Measurements from ENCODE around the gene BEST3.

BEST3 gene

GRCh38 chr12:69620921-69621320 is 78.2 kb downstream of the BEST3 start:
- no peak for DNase-seq (ENCODE audit: low read depth, low spot score)
- no peak overlapping the region for H3K4me3 ChIP-seq (ENCODE audit: low read depth, low read length)
- ChIA-PET POLR2A (no interaction called here), CTCF (interaction anchor here (17.7 kb wide), 1 partner anchor 20 kb away, joined by 166 read pairs; no protein-coding TSS in a partner anchor)
- no peak for TF ChIP-seq CTCF (IDR thresholded peaks at IDR 0.05; ENCODE audit: insufficient read depth, low read length, missing control alignments)

- no peak overlapping the region for H3K4me3 ChIP-seq (ENCODE audit: low read depth, low read length)
- ChIA-PET CTCF (interaction anchor here (17.7 kb wide), 1 partner anchor 21 kb away, joined by 166 read pairs; no protein-coding TSS in a partner anchor), POLR2A (interaction anchor here (0.6 kb wide), 1 partner anchor 17 kb away, joined by 4 read pairs; no protein-coding TSS in a partner anchor)
- no peak for DNase-seq (ENCODE audit: low read depth, low spot score)
- no peak for TF ChIP-seq CTCF (IDR thresholded peaks at IDR 0.05; ENCODE audit: insufficient read depth, low read length, missing control alignments)
Measured at GRCh38 chr12:69620077-69620476, 79.0 kb downstream of the BEST3 start.

- no peak for DNase-seq (ENCODE audit: low read depth, low spot score)
- H3K4me3 ChIP-seq (ENCODE audit: low read depth, low read length), result no peak overlapping the region
- CTCF ChIA-PET, result interaction anchor here (1.2 to 17.7 kb wide), 4 partner anchors 9 to 22 kb away, joined by 3 to 166 read pairs (median 6); no protein-coding TSS in a partner anchor
- no peak for TF ChIP-seq CTCF (IDR thresholded peaks at IDR 0.05; ENCODE audit: insufficient read depth, low read length, missing control alignments)
- POLR2A ChIA-PET, result no interaction called here
Measured at GRCh38 chr12:69619050-69619449, 80.1 kb downstream of the BEST3 start.

GRCh38 chr12:69616025-69616424 is 83.1 kb downstream of the BEST3 start:
- ChIA-PET CTCF (interaction anchor here (1.2 to 17.7 kb wide), 3 partner anchors 12 to 258 kb away, joined by 3 to 166 read pairs (median 5); no protein-coding TSS in a partner anchor), POLR2A (no interaction called here)
- no peak for DNase-seq (ENCODE audit: low read depth, low spot score)
- TF ChIP-seq CTCF (IDR thresholded peaks at IDR 0.05; ENCODE audit: insufficient read depth, low read length, missing control alignments), result no peak
- no peak overlapping the region for H3K4me3 ChIP-seq (ENCODE audit: low read depth, low read length)

- POLR2A ChIA-PET, result no interaction called here
- CTCF ChIA-PET, result interaction anchor here (1.1 kb wide), 1 partner anchor 12 kb away, joined by 4 read pairs; no protein-coding TSS in a partner anchor
- DNase-seq (ENCODE audit: low read depth, low spot score), result no peak
- no peak overlapping the region for H3K4me3 ChIP-seq (ENCODE audit: low read depth, low read length)
- TF ChIP-seq CTCF (IDR thresholded peaks at IDR 0.05; ENCODE audit: insufficient read depth, low read length, missing control alignments), result no peak
Measured at GRCh38 chr12:69613351-69613750, 85.8 kb downstream of the BEST3 start.

GRCh38 chr12:69610729-69611128 is 88.4 kb downstream of the BEST3 start, which contains the start of gene LRRC10:
Gene LRRC10, minus strand, starts transcription at chr12:69610907. Its CDS starts 69 bp downstream, at chr12:69610838.
- POLR2A ChIA-PET, result no interaction called here
- H3K4me3 ChIP-seq (ENCODE audit: low read depth, low read length), result no peak within 1 kb of the TSS
- TF ChIP-seq CTCF (IDR thresholded peaks at IDR 0.05; ENCODE audit: insufficient read depth, low read length, missing control alignments), result no peak
- CTCF ChIA-PET, result interaction anchor here (3.5 kb wide), 1 partner anchor 28 kb away, joined by 16 read pairs; no protein-coding TSS in a partner anchor
- no peak for DNase-seq (ENCODE audit: low read depth, low spot score)
